ENCODE measurements around the gene KCNJ8.

DNA sequence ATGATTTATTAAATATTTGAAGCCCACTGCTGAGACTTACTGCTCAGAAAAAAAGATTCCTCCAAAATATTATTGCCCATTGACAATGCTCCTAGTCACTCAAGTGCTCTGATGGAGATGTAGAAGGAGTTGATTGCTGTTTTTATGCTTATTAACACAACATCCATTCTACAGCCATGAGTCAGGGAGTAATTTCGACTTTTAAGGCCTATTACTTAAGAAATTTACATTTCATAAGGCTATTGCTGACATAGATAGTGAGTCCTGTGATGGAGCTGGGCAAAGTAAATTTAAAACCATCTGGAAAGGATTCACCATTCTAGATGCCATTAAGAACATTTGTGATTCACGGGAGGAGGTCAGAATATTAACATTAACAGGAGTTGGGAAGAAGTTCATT lies 5.2 kb downstream of the KCNJ8 start:
- TF ChIP-seq NFRKB (IDR thresholded peaks at IDR 0.05) (no peak), TARDBP (IDR thresholded peaks at IDR 0.05) (no peak), ELF4 (IDR thresholded peaks at IDR 0.05) (no peak), SUZ12 (IDR thresholded peaks at IDR 0.05) (no peak), FOXK2 (IDR thresholded peaks at IDR 0.05) (no peak), SP1 (IDR thresholded peaks at IDR 0.05) (no peak), FOXM1 (IDR thresholded peaks at IDR 0.05; ENCODE audit: borderline replicate concordance) (no peak), HDGF (IDR thresholded peaks at IDR 0.05; ENCODE audit: borderline replicate concordance) (no peak), ZNF384 (IDR thresholded peaks at IDR 0.05) (no peak), BHLHE40 (IDR thresholded peaks at IDR 0.05; ENCODE audit: borderline replicate concordance) (no peak)
- TF ChIP-seq, protein P1, sequence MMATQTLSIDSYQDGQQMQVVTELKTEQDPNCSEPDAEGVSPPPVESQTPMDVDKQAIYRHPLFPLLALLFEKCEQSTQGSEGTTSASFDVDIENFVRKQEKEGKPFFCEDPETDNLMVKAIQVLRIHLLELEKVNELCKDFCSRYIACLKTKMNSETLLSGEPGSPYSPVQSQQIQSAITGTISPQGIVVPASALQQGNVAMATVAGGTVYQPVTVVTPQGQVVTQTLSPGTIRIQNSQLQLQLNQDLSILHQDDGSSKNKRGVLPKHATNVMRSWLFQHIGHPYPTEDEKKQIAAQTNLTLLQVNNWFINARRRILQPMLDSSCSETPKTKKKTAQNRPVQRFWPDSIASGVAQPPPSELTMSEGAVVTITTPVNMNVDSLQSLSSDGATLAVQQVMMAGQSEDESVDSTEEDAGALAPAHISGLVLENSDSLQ (IDR thresholded peaks at IDR 0.05): no peak
